ENCODE measurements around the gene KLHL7.
A peak's percentile ranks its signal among the peaks of the same experiment; 100 is the strongest.

Gene KLHL7

GRCh38 chr7:23105644-23106056 lies at the start of gene KLHL7:
Gene KLHL7 (plus strand): TSS chr7:23105785. CDS start chr7:23106027, 242 bp downstream.
- ChIA-PET CTCF (interaction anchor here (0.6 to 4.0 kb wide), 10 partner anchors 9 to 995 kb away, joined by 3 to 19 read pairs (median 4); no protein-coding TSS in a partner anchor), POLR2A (interaction anchor here (1.4 kb wide), 1 partner anchor 11 kb away, joined by 4 read pairs; no protein-coding TSS in a partner anchor)
- TF ChIP-seq CTCF (IDR thresholded peaks at IDR 0.05; ENCODE audit: control extremely low read depth, extremely low read depth, low read depth, missing control alignments) = no peak
- DNase-seq (ENCODE audit: extremely low spot score) = peak; percentile 95

GRCh38 chr7:23058408-23059096 lies 47.0 kb upstream of the KLHL7 start:
- TF ChIP-seq CTCF (IDR thresholded peaks at IDR 0.05; ENCODE audit: control extremely low read depth, extremely low read depth, low read depth, missing control alignments) = no peak
- CTCF ChIA-PET = interaction anchor here (0.9 to 6.9 kb wide), 9 partner anchors 15 to 498 kb away, joined by 3 to 82 read pairs (median 3); partner anchors contain the start of genes KLHL7 and TOMM7
- no peak for DNase-seq (ENCODE audit: extremely low spot score)
- POLR2A ChIA-PET = no interaction called here

- ChIA-PET CTCF (interaction anchor here (1.1 to 1.8 kb wide), 2 partner anchors 204 to 501 kb away, joined by 4 to 8 read pairs; no protein-coding TSS in a partner anchor), POLR2A (no interaction called here)
- no peak for TF ChIP-seq CTCF (IDR thresholded peaks at IDR 0.05; ENCODE audit: control extremely low read depth, extremely low read depth, low read depth, missing control alignments)
Measured at GRCh38 chr7:23061327-23061726, 44.3 kb upstream of the KLHL7 start.

GRCh38 chr7:23062452-23062851 lies 43.1 kb upstream of the KLHL7 start:
- ChIA-PET CTCF (no interaction called here), POLR2A (no interaction called here)
- no peak for TF ChIP-seq CTCF (IDR thresholded peaks at IDR 0.05; ENCODE audit: control extremely low read depth, extremely low read depth, low read depth, missing control alignments)
- DNase-seq (ENCODE audit: extremely low spot score) = no peak

More at GRCh38 chr7:23061327-23061726, 44.3 kb upstream of the KLHL7 start:
- no peak for DNase-seq (ENCODE audit: extremely low spot score)

GRCh38 chr7:23065974-23066373 lies 39.6 kb upstream of the KLHL7 start:
- ChIA-PET CTCF (interaction anchor here (1.5 kb wide), 1 partner anchor 10 kb away, joined by 9 read pairs; no protein-coding TSS in a partner anchor), POLR2A (no interaction called here)
- no peak for DNase-seq (ENCODE audit: extremely low spot score)

GRCh38 chr7:23067271-23067670 lies 38.3 kb upstream of the KLHL7 start:
- TF ChIP-seq CTCF (IDR thresholded peaks at IDR 0.05; ENCODE audit: control extremely low read depth, extremely low read depth, low read depth, missing control alignments) = no peak
- no peak for DNase-seq (ENCODE audit: extremely low spot score)
- CTCF ChIA-PET = interaction anchor here (1.5 to 1.9 kb wide), 2 partner anchors 12 to 19 kb away, joined by 5 to 9 read pairs; no protein-coding TSS in a partner anchor
- POLR2A ChIA-PET = no interaction called here

More at GRCh38 chr7:23065974-23066373, 39.6 kb upstream of the KLHL7 start:
- TF ChIP-seq CTCF (IDR thresholded peaks at IDR 0.05; ENCODE audit: control extremely low read depth, extremely low read depth, low read depth, missing control alignments) = no peak

All from GM10248 (cell line).